Stimulated activated CD4-positive, alpha-beta T cell treated with anti-CD3 and anti-CD28 coated beads, Interleukin-4, amount 100 ng/mL, for 24 hours (primary cell): ENCODE measurements around the gene ATP8B1.

ENCODE experiments used
- DNase-seq: peaks from one replicate; pipeline ENCODE4 v3.0.0-alpha.2; 2020

The ATP8B1 gene

DNA sequence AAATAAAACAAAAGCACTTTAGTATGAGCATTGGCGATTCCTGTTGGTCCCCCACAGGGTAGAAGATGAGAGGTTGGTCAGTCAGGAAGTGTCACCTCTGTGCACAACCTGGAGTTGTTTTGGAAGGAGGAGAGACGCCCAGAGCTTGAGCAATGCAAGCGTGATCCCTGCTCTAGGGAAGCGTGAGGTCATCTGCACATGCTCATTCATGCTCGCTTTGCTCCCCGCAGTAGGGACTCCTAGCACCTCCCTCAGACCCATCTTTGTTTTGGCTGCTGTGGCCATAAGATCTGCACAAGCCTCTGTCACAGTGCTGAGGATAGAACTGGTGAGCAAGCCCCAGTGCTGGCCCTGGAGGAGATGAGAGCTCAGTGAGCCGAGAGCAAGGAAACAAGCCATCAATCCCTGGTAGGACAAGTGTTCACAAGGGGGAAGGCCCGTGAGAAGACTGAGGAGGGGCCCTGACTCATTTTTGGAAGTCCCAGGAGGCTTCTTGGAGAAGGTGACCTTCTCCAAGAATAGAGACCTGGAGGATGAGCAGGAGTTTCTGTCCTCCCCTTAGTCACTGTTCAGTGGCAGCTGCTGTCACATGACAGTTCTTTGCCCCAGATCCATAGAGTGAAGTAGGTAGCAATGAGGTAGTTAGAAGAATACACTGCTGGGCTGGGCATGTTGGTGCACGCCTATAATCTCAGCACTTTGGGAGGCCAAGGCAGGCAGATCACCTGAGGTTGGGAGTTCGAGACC, 13.3 kb upstream of the ATP8B1 start:
- no peak for DNase-seq

DNA sequence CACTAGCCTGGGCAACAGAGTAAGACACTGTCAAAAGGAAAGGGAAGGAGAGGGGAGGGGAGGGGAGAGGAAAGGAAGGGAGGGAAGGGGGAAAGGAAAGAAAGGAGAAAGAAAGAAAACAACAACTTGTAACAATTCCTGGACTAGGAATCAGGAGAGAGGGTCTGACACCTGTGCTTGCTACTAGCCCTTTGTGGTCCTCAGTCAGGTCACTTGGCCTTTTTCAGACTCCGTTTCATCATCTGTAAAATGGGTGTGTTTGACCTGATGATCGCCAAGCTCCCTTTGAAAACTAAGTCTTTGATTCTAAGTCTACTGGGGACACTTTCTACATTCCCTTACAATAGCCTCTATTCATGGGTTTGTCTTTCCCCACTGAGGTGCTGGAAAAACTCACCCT, 11.4 kb upstream of the ATP8B1 start:
- DNase-seq = no peak

DNA sequence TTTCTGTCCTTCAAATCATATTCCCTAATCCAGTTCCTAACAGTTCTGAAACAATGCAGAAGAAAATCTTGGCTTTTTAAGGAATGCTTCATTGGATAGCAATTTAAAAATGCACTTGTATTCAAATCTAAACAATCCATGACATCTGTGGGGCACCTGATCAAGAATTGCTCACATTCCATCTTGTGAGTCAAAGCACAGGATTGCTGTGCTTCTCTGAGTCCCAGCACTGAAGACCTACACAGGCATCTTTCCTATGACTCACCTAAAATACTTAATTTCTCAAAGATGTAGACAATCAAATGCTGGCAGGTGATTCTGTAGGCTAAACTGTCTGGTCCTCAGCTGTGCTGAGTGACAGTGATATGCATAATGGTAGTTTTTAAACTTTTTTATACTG, 10.1 kb upstream of the ATP8B1 start:
- DNase-seq = no peak

DNA sequence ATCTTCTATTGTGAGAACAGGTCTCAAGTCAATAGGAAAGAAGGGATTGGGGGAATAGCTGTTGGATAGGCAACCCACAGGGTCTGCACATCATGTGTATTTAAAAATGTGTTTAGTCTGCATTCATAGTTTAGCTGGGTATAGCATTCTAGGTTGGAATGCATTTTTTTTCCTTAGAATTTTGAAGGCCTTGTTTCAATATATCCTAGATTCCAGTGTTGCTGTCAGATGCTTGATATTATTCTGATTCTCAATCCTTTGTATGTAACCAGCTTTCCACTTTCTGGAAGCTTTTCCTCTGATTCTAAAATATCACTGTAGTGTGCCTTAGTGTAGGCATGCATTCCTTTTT, 9.0 kb upstream of the ATP8B1 start:
- no peak for DNase-seq

DNA sequence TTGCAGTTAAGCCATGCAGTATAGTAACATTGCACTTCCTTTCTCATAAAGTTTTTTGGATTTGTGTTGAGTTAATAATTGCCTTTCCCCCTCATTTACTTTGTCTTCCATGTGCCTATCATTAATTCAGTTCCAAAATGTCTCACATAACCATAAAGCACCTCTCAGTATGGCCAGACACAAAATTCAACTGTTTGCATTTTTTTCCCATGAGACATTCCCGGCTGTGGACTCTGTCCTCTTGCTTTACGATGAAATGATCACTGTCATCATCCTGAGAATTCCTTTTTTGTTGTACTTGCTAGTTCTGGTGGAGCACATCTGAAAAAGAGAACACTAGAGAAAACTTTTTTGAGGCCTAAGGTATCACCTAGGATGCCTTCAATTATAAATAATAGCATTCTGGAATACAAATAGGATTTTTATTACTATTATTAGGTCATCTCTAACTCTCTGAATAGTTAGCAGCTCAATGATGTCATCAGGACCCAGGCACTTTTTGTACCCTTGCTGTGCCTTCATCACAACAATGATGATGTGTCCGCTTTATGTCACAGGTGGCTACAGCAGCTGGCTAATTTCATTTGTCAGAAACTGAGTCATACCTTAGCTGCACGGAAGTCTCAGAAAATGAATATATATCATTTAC, 8.5 kb upstream of the ATP8B1 start:
- DNase-seq = no peak

DNA sequence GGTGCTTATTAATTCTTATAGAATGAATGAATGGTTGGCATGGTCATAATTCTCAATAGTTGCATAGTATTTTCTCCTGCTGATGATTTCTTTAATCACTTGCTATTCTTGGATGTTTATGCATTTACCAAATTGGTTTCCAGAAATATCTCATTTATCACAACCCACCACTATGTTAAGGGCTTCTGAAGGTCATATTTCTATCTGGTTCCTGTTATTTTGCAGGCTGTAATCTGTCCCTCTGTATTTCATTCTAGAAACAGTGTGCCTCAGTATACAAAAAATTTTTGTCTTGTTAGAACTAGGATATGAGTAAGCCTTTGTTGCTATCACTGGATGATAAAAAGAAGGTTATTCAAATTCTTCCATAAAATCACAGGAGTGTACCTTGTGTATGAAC, 6.1 kb upstream of the ATP8B1 start:
- DNase-seq = no peak

DNA sequence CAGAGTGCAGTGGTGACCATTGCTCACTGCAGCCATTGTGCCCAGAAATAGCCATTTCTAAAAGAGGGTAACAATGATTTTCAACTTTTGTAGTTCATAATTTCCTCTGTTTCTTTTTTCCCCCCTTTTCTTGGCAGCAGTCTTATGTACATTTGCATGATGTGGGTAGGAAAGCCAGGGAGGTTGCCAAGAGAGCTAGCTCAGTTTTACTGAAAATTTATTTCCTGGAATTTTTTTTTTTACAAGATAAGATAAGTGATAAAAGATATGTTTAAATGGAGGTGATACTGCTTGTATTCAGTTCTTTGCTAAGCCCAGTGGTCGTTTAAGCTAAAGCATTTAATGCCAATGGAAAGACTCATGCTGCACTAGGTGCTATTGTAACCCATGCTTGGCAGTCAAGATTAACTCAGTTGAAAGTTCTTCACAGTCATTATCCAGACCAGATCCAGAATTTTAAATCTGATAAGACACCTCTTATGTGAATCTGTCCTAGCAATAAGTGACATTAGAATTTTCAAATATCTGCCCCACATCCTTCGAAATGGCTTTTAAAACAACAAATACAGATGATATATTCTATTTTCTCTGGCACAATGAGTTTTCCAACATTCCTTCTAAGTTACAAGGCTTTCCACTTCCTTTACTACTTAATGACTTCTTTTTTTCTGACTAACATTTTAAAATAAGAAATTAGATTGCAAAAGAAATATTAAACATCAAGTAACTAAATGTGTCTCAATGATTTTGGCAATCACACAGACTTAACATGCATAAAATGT, 4.4 kb upstream of the ATP8B1 start:
- DNase-seq = no peak

DNA sequence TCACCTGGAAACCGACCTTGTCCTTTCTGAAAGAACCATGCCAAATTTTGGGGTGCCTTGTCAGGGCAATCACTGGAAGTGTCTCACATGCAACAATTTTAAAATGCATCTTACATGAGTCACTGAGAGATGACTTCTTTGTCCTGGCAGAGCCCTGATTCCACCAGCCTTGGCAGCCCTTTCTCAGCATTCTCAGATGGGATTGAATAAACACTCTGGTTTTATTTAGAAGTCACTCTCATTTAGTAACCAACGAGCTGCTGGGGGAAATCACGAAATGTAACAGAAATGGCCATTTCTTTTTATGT, 3.8 kb upstream of the ATP8B1 start:
- DNase-seq = no peak

DNA sequence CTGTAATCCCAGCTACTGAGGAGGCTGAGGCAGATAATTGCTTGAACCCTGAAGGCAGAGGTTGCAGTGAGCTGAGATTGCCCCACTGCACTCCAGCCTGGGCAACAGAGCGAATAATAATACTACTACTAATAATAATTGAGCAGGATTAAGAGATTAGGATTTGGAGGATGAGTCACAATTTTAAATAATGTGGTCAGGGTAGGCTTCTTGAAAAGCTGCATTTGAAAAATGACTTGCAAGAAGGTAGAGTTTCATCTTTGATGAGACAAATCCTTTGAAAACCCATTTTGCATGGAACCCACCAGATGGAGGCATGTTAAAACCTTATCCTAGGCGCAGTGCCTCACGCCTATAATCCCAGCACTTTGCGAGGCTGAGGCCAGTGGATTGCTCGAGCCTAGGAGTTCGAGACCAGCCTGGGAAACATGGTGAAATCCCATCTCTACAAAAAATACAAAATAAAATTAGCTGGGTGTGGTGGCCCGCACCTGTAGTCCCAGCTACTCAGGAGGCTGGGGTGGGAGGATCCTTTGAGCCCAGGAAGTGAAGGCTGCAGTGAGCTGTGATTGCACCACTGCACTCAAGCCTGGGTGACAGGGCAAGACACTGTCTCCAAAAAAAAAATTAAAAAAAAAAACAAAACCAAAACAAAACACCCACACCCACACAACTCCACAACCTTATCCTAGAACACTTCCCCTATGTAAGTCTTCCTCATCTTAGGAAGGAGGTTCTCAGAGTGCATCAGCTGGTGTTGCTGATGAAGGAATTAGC, 3.3 kb upstream of the ATP8B1 start:
- no peak for DNase-seq

DNA sequence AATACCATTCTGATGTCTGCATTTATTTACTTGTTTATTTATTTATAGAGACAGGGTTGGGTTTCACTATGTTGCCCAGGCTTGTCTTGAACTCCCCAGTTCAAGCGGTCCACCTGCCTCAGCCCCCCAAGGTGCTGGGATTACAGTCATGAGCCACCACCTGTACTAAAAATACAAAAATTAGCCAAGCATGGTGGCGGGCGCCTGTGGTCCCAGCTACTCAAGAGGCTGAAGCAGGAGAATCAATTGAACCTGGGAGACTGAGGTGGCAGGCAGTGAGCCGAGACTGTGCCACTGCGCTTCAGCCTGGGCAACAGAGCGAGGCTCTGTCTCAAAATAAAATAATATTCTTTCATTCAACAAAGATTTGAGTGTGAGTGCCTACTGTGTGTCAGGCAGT, 2.0 kb upstream of the ATP8B1 start:
- no peak for DNase-seq

DNA sequence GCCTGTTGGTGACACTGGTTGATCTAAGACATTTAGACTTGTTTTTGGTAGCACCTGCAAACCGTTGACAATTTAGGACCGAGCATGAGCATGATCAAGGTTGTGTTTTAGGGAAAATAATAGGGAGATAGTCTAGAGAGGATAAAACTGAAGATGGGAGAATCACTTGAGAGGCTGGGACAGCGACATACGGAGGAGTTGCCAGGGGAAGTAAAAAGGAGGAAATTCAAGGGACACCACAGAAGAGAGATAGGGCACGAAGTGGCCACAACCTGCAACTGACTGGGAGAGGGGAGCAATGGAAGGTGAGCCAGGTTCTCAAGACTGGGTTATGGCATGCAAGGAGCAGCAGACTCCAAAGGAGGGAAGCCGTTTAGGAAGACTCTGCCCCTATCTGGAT, 1.4 kb upstream of the ATP8B1 start:
- no peak for DNase-seq

DNA sequence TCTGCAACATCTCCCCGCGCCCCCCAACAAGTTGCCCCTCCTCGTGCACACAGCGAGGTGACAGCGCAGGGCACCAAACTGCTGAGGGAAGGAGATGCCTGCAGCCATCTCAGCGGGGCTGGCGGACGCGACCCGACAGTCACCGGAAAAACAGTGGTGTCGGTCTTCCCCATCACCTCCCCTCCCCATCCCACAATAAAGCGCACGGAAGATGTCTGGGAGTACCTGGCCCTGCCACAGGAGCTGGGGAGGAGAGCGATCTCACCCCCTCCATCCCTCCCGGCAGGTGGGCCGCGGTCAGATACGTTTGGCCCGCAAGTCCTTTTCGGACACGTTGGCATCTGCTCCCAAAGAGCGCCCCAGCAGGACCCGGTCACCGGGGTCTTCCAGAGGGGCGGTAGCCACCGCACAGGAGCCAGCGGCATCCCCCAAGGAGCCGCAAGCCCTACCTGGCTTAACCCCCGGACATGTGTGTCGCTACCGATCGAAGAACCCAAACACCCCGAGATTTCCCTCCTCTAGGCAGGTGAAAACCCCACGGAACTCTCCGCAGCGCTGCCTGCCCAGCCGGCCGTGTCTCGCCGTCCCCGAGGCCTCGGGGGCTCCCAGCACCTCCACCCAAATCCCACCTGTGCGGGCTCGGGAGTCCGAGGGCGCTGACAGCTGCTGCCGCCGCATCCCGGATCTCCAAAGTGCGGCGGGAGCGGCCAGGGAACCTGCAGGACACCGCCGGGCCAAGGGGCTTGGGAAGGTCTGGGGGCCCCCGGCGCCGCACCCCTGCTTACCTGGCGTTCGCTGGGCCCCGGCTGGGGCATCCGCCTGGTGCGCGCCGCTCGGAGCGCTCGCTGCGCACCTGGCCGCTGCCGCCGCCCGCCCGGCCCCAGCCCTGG, 657 bp downstream of the ATP8B1 start:
- DNase-seq = no peak

DNA sequence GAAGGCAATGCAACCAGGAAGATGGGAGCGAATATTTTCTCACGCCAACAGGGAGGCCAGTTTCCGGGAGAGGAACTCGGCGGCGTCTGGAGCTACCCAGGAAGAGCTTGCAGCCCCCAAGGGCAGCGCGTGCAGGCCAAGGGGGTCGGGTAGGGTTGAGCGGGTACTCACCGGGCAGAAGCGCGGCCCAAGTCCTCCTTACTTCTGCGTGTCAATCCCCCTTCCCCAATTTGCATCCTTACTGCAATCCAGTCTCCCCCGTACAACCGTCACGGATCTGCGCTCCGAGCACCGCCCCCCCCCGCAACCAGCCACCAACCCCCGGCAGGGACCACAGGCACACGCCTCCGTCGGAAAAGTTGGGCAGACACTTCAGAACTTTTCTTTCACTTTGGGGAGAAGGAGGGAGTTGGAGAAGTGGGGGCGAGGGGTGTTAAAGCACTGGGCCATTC, 1.3 kb downstream of the ATP8B1 start:
- no peak for DNase-seq

DNA sequence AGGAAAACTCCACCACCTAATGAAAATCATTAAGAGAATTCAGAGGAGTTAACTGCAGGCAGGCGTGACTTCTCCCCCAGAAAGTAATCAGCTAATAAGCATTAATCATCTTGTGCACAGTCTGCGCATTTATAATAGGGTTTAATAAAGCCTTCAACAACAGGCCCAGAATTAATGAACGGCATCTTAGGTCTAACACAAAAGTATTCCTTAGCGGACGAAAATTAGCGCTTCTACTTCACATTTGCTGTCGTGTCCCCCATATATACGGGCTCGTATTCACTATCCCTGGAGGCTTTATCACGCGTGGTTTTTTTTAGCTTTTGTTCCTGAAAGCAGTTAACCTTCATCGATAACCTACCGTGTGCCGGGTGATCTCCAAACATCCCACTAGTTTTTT, 1.8 kb downstream of the ATP8B1 start:
- DNase-seq = no peak

DNA sequence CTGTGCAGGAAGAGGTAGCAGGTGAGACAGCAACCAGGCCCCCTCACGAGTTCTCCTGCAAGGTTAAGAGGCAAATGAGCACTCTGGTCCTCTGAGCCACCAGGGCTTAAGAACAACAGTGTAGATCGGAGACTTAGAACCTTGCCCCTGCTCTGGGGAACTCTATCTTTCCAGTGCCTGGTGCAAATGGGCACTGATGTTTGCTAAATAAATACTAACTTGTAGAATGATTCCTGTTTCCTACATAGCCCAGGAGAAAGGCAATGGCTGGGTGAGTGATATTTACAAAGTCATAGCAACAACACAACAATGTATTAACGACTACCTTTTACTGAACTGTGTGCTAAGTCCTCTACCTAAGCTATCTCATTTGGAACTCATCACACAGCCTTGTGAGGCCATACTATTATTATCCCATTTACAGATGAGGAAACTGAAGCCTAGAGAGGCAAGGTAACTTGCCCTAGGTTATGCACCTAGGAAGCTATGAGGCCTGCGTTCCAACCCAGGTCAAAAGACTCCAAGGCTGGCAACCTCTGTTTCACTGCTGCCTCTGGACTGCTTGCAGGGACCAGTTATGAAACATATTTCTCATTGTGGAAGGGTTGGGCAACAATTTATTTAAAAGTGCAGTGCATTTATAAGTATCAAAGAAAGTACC, 4.3 kb downstream of the ATP8B1 start:
- DNase-seq = no peak

DNA sequence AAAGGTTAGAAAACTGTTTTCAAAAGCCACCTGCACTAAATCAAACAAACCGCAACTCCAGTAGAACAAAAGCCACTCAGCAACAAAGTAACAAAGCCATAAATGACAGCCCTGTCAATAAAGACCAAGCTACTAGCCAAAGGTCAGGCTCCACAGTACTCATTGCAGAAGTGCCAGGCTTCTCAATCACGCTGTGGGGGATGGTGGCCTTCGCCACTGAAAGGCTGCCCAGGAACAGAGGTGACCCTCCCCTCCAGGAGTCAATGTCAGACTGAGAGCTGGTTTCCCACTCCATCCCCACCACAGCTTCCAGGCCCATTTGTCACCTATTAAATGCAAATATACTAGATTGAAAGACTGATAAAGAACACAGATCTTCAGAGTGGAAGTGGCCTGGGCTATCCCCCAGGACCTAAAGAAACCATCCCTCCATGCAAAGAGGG, 5.9 kb downstream of the ATP8B1 start:
- no peak for DNase-seq

DNA sequence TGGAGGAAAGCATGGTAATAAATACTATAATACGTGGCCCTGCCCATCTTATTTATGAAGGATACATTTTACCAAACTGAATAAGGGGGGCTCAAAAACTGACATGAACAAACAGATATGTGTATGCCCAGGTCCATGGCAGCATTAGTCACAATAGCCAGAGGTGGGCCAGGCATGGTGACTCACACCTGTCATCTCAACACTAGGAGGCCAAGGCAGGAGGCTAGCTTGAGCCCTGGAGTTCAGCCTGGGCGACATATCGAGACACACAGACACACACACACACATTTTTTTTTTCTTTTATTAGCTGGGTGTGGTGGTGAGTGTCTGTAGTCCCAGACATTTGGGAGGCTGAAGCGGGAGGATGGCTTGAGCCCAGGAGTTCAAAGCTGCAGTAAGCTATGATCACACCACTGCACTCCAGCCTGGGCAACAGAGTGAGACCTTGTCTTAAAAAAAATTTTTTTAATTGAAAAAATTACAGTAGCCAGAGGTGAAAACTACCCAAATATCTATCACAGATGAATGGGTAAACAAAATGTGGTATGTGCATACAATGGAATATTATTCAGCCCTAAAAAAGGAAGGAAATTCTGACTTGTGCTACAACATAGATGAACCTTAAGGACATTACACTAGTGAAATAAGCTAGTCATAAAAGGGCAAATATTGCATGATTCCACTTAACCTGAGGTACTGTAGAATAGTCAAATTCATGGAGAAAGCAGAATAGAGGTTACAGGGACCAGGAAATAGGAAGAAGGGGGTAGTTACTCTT, 8.0 kb downstream of the ATP8B1 start:
- no peak for DNase-seq

DNA sequence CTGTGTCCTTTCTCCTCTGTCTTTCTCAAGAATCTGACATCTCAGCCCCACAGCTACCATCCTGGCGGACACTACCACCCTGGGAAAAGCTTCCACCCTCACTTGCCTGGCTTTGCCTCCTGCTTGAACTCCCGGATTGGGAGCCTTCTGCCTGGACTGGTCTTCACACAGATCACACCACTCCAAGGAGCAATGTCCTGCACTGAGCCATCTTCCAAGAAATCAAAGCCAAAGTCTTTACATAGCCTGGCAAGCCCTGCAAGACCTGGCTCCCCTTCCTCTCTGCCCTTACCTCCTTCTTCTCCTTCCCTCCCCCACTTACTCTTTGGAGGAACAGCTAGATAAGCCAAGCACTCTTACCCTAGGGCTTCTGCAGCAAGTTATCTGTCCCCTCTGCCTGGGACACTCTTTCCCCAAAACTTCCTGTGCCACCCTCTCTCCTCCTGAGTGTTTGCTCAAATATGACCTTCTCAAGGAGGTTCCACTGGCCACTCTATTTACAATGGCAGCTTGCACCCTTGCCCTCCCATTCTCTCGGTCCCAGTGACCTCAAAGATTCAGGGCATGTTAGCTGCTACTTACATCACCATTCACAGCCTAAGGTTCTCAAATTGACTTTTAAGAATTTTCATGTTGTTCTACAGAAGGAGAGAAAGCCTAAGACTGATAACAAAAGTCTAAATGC, 9.7 kb downstream of the ATP8B1 start:
- no peak for DNase-seq

DNA sequence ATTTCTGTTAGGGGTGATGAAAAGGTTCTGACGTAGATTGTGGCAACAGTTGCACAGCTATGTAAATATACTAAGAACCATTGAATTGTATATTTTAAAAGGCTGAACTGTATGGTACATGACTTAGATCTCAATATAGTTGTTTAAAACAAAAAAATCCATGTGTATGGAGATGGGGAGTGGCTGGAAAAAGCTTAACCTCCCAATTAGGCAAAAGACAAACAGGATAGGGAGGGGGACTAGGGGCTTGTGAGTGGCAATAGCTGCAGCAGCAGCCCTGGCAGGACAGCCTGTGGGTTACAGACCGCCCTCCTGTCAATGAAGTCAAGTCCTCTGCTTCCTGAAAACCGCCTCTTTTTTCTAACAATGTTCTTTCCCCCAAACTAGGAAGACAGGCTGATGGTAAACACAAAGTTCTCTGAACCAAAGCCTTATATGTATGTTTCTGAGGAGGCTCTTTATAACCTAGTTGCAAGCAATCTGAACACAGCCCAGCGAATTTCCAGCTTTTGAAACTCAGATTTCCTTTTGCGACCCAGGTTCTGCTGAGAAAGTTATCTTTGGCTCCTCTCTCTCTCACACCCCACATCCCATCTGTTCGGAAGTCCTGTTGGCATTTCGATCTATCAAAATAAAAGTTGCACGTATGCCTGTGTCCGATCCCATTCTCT, 10.3 kb downstream of the ATP8B1 start:
- DNase-seq = no peak

DNA sequence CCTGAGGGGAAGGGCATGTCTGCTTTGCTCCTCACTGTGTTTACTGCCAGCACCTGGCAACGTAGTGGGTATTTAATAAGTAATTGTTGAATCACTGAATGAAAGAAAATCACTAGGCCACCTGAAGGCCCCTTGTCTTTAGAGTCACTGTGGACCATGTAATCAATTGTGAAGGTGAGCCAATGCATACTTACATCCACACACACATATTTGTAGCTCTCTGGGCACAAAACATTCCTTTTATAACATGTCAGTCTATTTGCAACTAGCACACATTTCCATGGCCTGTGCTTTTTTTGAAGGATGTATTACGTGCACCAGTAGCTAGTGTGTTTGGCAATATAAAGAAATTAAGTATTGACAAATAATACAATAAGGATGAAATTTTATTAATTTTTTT, 11.2 kb downstream of the ATP8B1 start:
- no peak for DNase-seq
